Measurements from ENCODE around the gene STK17A.

- TF ChIP-seq REST (IDR thresholded peaks at IDR 0.05; ENCODE audit: insufficient read depth in 1 of 2, low read depth in 2 of 2, low read length in 2 of 2) (no peak), SIN3A (IDR thresholded peaks at IDR 0.05; ENCODE audit: borderline replicate concordance, insufficient read depth, low read length) (no peak), POLR2AphosphoS5 (IDR thresholded peaks at IDR 0.05; ENCODE audit: low read depth, low read length) (no peak)
Measured at GRCh38 chr7:43546231-43546630, 36.7 kb upstream of the STK17A start.
